Uterus (tissue), 2 donors: Measurements from ENCODE around the gene SHH.

Source experiments
- POLR2A ChIP-seq, 2 donors: fragments of 450-650 bp; IDR thresholded peaks; one replicate each; pipeline ENCODE4 v1.6.1; 2016; ENCODE audit warnings: antibody characterized with exemption in 2 of 2, mild to moderate bottlenecking in 1 of 2, moderate library complexity in 1 of 2
- TF ChIP-seq, protein P1 (sequence below), 4 experiments: fragments of 200-600 bp in 2 of 4; fragments of 450-650 bp in 2 of 4; sonication (generic) in 2 of 4; IDR thresholded peaks; one replicate each; pipeline ENCODE4 v1.5.1; 2016 to 2019; ENCODE audit warnings: antibody characterized with exemption in 4 of 4, mild to moderate bottlenecking in 2 of 4, moderate library complexity in 1 of 4

DNA sequence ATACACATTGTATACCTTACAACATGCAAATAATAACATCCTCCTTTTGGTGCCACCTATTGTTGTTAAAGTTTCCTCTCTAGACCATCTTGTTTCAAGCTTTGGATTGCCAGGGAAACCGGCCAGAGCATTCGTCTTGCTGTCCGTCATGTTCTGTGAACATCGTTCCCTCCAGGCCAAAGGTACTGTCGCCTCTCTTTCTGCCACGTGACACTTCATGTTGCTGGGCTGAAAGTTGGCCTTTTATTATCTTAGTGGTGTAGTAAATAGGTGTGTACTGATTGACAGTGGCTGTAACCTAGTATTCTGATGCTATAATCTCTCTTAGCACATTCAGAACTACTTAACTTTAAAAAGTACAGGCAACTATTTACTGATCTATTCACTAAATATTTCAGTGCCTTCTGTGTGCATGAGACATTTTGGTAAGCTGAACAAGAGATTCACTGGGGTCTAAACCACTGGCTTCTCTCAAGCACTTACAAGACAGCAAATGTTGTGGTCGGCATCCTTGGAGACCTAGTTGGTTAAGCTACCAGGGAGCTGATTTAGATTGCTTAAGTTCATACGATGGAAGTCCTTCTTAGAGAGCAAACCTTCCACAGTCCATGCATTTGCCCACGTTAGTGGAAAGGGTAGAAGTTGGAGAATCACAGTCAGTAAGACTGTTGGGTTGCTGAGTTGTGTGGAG, 52.4 kb downstream of the SHH start:
- TF ChIP-seq, protein P1, sequence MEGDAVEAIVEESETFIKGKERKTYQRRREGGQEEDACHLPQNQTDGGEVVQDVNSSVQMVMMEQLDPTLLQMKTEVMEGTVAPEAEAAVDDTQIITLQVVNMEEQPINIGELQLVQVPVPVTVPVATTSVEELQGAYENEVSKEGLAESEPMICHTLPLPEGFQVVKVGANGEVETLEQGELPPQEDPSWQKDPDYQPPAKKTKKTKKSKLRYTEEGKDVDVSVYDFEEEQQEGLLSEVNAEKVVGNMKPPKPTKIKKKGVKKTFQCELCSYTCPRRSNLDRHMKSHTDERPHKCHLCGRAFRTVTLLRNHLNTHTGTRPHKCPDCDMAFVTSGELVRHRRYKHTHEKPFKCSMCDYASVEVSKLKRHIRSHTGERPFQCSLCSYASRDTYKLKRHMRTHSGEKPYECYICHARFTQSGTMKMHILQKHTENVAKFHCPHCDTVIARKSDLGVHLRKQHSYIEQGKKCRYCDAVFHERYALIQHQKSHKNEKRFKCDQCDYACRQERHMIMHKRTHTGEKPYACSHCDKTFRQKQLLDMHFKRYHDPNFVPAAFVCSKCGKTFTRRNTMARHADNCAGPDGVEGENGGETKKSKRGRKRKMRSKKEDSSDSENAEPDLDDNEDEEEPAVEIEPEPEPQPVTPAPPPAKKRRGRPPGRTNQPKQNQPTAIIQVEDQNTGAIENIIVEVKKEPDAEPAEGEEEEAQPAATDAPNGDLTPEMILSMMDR (IDR thresholded peaks at IDR 0.05), result no peak
- no peak for TF ChIP-seq POLR2A (IDR thresholded peaks at IDR 0.05)
